GM10266 (cell line): ENCODE measurements around the gene CHI3L1.
"Not testable (repeated sequence)": the region's sequence is repeated elsewhere in the genome, so short reads cannot be mapped to it uniquely, and the experiment has no call there.

Source experiments
- DNase-seq: peaks from one replicate; pipeline ENCODE4 v3.0.0; 2012; ENCODE audit errors: extremely low spot score
- TF ChIP-seq, protein P1 (sequence below): IDR thresholded peaks from 2 replicates; pipeline ENCODE4 v1.5.1; 2012; ENCODE audit warnings: mild to moderate bottlenecking, low read depth; ENCODE audit not compliant: control insufficient read depth, insufficient read depth; ENCODE audit errors: missing control alignments

CHI3L1 gene

DNA sequence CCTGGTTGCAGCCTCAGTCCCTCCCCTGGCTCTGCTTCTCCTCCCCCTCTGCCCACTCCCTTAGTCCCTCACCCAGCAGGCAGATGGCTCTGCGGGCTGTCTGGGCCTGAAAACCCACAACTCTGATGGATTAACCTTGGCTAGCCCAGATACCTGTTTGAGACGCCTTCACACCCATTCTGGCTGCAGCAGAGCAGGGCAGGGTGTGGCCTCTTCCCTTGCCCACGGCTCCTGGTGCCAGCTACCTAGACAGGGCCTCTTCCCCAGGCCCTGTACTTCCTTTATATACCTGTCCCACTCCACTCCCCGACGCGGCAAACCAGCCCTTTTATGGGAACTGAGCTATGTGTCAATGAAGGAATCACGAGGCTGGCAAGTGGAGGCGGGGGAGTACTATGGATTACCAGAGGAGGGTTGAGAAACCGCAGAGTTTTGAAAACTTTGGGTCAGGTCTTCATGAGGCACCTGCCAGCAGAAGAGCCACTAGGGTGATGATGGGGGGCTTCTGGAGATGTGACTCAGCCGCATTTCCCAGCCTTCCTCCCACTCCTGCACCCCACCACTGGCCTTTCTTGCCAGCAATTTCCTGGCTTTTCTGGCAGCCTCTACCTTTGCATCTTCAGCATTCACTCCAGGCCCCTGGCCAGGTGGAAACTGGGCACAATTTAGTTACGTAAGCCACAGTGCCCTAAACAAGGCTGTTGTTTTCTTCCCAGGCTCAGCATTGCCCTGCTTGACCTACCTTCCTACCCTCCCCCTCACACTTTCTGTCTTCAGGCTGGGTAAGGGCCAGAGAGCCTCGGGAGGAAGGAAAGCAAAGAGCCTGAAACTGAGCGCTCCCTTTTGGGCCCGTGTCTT lies at the start of gene CHI3L1:
Gene CHI3L1 (minus strand): TSS at position 259 of the 858 bp plus-strand sequence. CDS start 81 bp downstream, at position 178.
- no peak for DNase-seq
- TF ChIP-seq, protein P1, sequence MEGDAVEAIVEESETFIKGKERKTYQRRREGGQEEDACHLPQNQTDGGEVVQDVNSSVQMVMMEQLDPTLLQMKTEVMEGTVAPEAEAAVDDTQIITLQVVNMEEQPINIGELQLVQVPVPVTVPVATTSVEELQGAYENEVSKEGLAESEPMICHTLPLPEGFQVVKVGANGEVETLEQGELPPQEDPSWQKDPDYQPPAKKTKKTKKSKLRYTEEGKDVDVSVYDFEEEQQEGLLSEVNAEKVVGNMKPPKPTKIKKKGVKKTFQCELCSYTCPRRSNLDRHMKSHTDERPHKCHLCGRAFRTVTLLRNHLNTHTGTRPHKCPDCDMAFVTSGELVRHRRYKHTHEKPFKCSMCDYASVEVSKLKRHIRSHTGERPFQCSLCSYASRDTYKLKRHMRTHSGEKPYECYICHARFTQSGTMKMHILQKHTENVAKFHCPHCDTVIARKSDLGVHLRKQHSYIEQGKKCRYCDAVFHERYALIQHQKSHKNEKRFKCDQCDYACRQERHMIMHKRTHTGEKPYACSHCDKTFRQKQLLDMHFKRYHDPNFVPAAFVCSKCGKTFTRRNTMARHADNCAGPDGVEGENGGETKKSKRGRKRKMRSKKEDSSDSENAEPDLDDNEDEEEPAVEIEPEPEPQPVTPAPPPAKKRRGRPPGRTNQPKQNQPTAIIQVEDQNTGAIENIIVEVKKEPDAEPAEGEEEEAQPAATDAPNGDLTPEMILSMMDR, result no peak

DNA sequence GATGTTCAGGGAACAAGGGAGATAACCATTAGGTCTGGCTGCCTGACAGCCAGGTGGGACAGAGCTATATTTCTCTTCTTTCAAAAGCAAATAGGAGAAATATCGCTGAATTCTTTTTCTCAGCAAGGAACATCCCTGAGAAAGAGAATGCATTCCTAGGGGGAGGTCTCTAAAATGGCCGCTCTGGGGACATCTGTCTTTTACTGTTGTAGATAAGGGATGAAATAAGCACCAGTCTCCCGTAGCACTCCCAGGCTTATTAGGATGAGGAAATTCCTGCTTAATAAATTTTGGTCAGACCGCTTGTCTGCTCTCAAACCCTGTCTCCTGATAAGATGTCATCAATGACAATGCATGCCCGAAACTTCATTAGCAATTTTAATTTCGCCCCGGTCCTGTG lies 48.4 kb upstream of the CHI3L1 start:
- DNase-seq, result not testable (repeated sequence)

DNA sequence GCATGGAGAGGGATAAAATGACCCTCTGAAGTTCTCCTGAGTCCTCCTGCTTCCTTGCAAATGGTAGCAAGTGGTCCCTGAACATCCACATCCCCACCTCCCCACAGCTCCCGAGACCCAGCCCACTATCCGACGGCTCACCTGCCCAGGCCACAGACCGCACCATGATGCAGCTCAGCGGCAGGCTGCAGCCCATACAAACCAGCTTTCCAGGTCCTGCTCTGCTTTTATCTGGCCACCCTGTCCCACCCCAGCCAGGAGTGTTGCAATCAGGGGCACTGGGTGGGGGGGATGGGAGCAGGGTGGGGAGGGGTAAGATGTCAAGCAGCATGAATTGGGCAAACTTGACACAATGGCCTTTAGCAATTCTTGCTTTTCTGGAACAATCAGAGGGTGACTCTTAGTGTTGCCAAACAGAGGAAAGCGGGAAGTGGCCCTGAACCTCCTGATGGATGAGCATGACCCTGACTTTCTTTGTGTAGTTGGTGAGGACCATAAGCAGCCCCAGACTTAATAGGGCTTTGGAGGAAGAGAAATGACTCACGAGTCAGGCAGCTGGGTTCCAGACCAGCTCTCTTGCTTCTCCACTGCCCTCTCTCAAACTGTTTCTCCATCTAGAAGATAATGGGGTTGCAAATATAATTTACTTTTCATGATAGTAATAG lies 43.1 kb upstream of the CHI3L1 start, which contains the start of gene CHIT1:
Gene CHIT1 (minus strand): TSS at position 203 of the 665 bp plus-strand sequence. CDS start 37 bp downstream, at position 166.
- no peak for DNase-seq
- TF ChIP-seq, protein P1, result no peak

DNA sequence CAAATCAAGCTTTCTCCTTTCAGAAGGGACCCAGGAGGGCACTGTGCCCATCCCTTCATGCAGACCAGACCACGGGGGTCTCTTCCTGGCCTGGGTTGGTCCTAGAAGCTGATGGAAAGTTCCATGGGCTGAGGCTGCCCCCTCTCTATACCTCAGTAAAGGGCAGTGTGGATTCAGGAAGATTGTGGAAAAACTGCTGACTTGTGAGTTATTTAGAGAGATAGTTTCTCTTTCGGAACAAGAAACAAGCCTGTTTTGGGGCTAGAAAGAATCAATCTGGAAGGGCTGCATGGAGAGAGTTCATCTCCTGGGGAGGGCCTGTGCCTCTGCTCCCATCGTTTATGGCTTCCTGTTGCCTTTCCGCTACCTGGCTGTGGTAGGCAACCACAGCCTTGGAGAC lies 42.2 kb upstream of the CHI3L1 start:
- no peak for DNase-seq
- TF ChIP-seq, protein P1, result no peak

DNA sequence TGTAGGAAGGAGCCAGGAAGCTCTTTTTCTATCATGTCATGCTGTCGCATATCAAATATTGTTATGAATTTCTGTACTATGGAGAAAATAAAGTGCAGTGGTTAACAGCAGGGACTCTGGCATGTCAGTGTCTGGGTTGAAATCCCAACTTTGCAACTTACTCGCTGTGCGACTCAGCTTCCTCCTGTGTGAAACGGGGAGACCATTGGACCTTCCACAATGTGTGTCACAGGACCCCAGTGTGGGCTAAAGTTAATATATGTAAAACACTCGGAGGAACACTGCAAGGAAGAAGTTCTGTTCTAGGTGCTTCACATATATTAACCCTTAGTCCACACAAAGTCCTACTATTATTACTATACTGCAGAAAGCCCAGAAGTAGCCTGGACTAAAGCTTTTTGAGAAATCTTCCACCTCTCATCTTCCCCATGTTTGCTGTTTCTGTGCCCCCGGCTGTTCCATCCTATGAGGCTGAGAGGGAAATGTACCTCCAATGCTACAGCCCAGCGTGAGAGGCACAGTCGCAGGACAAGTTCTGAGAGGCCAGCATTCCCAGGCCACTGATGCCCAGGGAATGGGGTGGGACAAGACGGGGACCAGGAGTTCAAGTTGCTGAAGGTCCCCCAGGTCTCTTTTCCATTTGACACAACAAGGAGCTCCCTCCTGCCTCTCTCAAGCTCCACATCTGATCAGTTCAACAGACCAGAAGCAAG lies 41.0 kb upstream of the CHI3L1 start:
- TF ChIP-seq, protein P1, result no peak
- no peak for DNase-seq

DNA sequence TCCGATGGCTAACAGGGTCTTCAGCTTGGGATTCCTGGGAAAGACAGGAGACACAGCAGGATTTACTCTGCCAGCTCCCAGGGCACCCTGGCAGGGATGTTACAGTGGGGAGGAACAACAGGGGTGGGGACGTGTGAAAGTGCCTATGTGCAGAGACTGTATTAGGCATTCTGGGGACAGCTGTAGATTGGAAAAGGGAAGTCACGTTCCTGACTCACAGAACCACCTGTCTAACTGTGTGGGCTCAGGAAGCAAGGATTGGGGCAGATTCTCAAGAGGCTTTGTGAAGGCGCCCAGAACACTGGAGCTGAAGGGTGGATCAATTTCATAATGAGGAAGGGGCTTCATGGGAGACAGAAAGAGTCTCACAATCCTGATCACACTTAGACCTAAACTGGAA lies 38.6 kb upstream of the CHI3L1 start:
- no peak for DNase-seq
- TF ChIP-seq, protein P1, result no peak

DNA sequence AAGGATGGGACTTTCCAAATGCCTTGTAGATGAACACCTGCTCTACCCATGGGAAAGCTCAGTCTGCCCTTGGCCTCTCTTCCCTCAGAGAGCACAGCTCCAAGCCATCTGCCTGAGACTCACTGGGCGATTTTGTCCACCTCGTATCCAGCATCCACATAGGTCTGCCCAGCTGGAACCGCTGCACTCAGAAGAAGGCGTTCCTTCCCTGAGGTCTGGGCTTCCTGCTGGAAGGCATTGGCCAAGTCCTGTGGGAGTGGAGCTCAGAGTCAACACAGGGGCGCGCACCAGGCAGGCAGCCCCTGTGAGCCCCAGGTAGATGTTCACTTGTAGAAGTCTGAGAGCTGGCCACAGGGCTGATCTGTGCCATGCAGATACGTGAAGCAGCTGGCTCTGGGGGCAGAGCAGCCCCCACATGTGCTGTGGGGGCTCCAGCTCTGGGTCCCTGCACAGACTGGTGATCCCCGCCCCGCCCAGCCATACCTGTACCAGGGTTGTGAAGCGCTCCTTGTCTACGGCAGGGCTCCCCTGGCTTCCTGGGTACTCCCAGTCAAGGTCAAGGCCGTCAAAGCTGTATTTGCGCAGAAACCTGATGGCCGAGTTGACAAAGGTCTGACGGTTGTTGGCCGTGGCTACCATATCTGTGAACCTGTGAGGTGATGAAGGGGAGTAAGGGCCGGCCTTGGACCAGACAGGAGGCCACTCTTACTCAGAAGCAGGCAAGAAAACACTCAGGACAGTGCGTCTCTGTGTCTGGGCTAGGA lies 36.7 kb upstream of the CHI3L1 start:
- TF ChIP-seq, protein P1, result no peak
- no peak for DNase-seq
